GM12891 (cell line): Measurements from ENCODE around the gene ETV6.
A peak's percentile ranks its signal among the peaks of the same experiment; 100 is the strongest.

ENCODE experiments used
- DNase-seq: peaks from one replicate; pipeline ENCODE4 v3.0.0; 2011; ENCODE audit warnings: low spot score; ENCODE audit not compliant: insufficient read length
- FAIRE-seq: peaks from 2 replicates; lab custom pipeline; 2011; peaks lifted over from hg19 to GRCh38; lab: Jason Lieb, UNC
- PAX5 ChIP-seq: IDR thresholded peaks from 2 replicates; pipeline ENCODE4 v1.6.1; 2011; ENCODE audit warnings: low read length, moderate library complexity, mild to moderate bottlenecking; ENCODE audit not compliant: insufficient read depth, severe bottlenecking
- POLR2A ChIP-seq: IDR thresholded peaks from 2 replicates; pipeline ENCODE4 v1.6.1; 2011; ENCODE audit warnings: low read depth, low read length, control low read depth
- POLR2AphosphoS5 ChIP-seq: IDR thresholded peaks from 2 replicates; pipeline ENCODE4 v1.6.1; 2011; ENCODE audit warnings: low read depth, low read length, control low read depth
- POU2F2 ChIP-seq: IDR thresholded peaks from 2 replicates; pipeline ENCODE4 v1.6.1; 2011; ENCODE audit warnings: low read depth, mild to moderate bottlenecking, control low read depth, low read length, moderate library complexity
- SPI1 ChIP-seq: IDR thresholded peaks from 2 replicates; pipeline ENCODE4 v1.6.1; 2011; ENCODE audit warnings: low read depth, low read length, control low read depth
- TAF1 ChIP-seq: IDR thresholded peaks from 2 replicates; pipeline ENCODE4 v1.6.1; 2011; ENCODE audit warnings: low read depth, low read length, control low read depth

ETV6 gene

GRCh38 chr12:11870041-11870451, 220.6 kb downstream of the ETV6 start:
- FAIRE-seq: no peak
- no peak for DNase-seq
- no peak for TF ChIP-seq TAF1
- no peak for TF ChIP-seq POLR2A
- no peak for TF ChIP-seq POLR2AphosphoS5
- no peak for TF ChIP-seq POU2F2
- TF ChIP-seq PAX5: no peak
- TF ChIP-seq SPI1: no peak

GRCh38 chr12:11872055-11872454, 222.6 kb downstream of the ETV6 start:
- DNase-seq (no peak), FAIRE-seq (no peak)
- no peak for TF ChIP-seq POLR2A
- TF ChIP-seq TAF1: no peak
- no peak for TF ChIP-seq PAX5
- no peak for TF ChIP-seq POU2F2
- no peak for TF ChIP-seq SPI1
- TF ChIP-seq POLR2AphosphoS5: no peak

GRCh38 chr12:11875414-11875935, 226.0 kb downstream of the ETV6 start:
- TF ChIP-seq TAF1 (no peak), SPI1 (peak; percentile 17; the same call in 1 of the 2 replicates)
- FAIRE-seq: no peak
- DNase-seq: no peak

GRCh38 chr12:11876307-11876706, 226.8 kb downstream of the ETV6 start:
- no peak for FAIRE-seq
- DNase-seq: no peak
- no peak for TF ChIP-seq POLR2A
- no peak for TF ChIP-seq POLR2AphosphoS5
- no peak for TF ChIP-seq POU2F2
- no peak for TF ChIP-seq TAF1
- no peak for TF ChIP-seq PAX5
- no peak for TF ChIP-seq SPI1

- TF ChIP-seq POLR2A (no peak), POU2F2 (no peak), SPI1 (peak; percentile 34; the same call in 1 of the 2 replicates)
- DNase-seq (no peak), FAIRE-seq (peak; percentile 16)
These were observed 227.8 kb downstream of the ETV6 start for GRCh38 chr12:11877102-11877826.

- FAIRE-seq (no peak), DNase-seq (no peak)
- TF ChIP-seq PAX5 (no peak), TAF1 (no peak), POLR2A (no peak), SPI1 (no peak), POU2F2 (no peak), POLR2AphosphoS5 (no peak)
These were observed 228.7 kb downstream of the ETV6 start for GRCh38 chr12:11877869-11878780.

GRCh38 chr12:11879306-11879705, 229.8 kb downstream of the ETV6 start:
- FAIRE-seq (no peak), DNase-seq (no peak)
- no peak for TF ChIP-seq POLR2A
- no peak for TF ChIP-seq SPI1
- no peak for TF ChIP-seq POU2F2
- TF ChIP-seq POLR2AphosphoS5: no peak
- TF ChIP-seq TAF1: no peak

GRCh38 chr12:11880381-11880780, 230.9 kb downstream of the ETV6 start:
- no peak for FAIRE-seq
- TF ChIP-seq PAX5: no peak
- TF ChIP-seq TAF1: no peak
- TF ChIP-seq POLR2A: no peak
- TF ChIP-seq SPI1: no peak
- TF ChIP-seq POU2F2: no peak
- TF ChIP-seq POLR2AphosphoS5: no peak
- no peak for DNase-seq

GRCh38 chr12:11881835-11882234, 232.4 kb downstream of the ETV6 start:
- TF ChIP-seq PAX5 (no peak), POU2F2 (no peak)
- no peak for DNase-seq
- peak; percentile 28 for FAIRE-seq
